Left renal pelvis (tissue), 4 donors: ENCODE measurements around the gene DENND1B. TPM values are rescaled to one million over a fixed set of nuclear protein-coding genes. Genes with fewer than 3 reads are reported as not detected.
A peak's percentile ranks its signal among the peaks of the same experiment; 100 is the strongest.

Experiments used
- DNase-seq, 4 donors: peaks; one replicate each; pipeline ENCODE4 v3.0.0-alpha.2; 2013; ENCODE audit warnings: low read depth in 4 of 4, low spot score in 3 of 4
- polyA plus RNA-seq, 4 donors: library from polyadenylated mRNA; unstranded; fragments of 120-200 nt; gene quantifications; one replicate each; pipeline ENCODE4 v1.2.1, GENCODE V29; 2013; ENCODE audit not compliant: insufficient read length in 4 of 4

DENND1B gene, protein sequence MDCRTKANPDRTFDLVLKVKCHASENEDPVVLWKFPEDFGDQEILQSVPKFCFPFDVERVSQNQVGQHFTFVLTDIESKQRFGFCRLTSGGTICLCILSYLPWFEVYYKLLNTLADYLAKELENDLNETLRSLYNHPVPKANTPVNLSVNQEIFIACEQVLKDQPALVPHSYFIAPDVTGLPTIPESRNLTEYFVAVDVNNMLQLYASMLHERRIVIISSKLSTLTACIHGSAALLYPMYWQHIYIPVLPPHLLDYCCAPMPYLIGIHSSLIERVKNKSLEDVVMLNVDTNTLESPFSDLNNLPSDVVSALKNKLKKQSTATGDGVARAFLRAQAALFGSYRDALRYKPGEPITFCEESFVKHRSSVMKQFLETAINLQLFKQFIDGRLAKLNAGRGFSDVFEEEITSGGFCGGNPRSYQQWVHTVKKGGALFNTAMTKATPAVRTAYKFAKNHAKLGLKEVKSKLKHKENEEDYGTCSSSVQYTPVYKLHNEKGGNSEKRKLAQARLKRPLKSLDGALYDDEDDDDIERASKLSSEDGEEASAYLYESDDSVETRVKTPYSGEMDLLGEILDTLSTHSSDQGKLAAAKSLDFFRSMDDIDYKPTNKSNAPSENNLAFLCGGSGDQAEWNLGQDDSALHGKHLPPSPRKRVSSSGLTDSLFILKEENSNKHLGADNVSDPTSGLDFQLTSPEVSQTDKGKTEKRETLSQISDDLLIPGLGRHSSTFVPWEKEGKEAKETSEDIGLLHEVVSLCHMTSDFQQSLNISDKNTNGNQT
- 10 to 100 TPM in 3 of 4 donors, 1 to 10 TPM in 1; 9.0 to 15.6 (median 12.5) TPM for polyA plus RNA-seq

DNA sequence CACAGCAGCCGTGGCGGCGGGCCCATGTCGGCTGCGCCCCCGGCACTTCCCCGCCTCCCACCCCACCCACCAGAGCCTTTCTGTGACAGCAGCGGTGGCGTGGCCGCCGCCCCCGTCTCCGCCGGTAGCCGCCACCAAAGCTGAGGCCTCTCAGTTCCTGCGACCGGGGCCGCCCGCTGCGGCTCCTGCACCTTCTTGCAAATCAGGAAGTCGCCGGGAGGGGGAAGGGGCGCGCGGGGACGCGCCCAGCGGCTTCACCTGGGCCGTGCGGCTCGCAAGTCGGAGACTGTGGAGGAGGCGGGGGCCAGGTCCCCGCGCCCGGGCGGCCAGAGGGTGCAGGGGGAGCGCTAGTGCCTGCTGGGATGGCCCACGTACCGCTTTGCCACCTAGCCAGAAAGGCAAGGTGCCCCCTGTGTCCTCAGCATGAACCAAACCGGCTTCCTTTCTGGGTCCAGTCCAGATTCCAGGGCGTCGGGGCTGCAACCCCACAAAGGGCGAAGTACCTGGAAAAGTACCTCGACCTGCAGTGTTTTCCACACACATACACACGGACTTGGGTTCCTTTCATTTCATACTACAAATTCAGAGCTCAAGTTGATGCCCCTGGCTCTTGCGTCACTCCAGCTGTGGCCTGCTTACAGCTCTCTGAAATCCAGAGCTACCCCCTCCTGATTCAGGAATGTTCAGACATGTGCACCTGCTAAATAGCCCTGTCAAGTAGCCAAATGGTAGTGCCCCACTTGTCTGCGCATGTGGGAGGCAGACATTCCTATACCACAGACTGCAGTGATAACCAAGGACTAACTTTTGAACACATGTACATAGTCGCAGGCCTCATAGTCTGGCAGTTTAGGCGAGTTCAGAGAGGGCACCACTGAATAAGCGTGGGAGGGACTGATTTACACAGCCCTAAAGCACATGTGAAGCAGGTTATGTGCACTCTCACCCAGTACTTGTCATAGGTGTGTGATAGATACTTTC, at the start of gene DENND1B:
Gene DENND1B, minus strand, starts transcription at position 199 of the 981 bp plus-strand sequence. CDS start 325 bp downstream, outside the sequence.
- DNase-seq = peak; percentile 60 to 66 (median 63)

DNA sequence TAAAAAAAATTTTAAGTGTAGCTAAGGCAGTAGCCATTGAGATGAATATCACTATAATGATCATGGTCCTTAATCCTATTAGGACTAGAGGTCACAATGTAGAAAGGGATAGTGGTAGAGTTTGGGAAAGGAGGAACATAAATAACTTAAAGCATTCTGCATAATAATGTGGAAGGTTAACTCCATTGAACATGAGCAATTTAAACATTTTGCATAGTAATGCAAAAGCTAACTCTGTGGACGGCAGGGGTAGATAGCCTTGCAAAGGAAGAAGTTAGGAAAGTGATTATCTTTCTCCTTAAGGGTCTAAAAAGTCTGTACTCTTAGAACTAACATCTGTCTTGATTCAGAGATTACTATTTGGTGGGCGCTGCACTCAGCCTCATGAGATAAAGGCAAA, 39.0 kb upstream of the DENND1B start:
- DNase-seq = no peak

DNA sequence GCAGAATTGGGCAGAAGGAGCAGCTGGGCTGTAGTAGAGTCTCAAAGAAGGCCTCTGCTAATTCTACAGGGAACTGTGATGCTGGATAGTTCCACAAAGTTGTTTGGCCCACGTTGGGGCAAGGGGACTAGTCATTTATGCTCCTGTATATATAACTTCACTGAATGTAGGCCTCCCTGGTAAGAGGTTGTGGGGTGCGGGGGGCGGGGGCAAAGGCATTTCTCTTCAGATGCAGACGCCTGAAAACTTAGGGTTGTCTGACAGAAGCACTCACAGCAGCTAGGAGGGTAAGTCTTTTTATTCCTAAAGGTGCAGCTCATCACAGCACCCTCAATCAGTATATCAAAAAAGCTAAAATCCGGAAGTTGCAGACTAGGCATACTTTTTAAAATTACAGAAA, 38.5 kb upstream of the DENND1B start:
- DNase-seq = no peak

DNA sequence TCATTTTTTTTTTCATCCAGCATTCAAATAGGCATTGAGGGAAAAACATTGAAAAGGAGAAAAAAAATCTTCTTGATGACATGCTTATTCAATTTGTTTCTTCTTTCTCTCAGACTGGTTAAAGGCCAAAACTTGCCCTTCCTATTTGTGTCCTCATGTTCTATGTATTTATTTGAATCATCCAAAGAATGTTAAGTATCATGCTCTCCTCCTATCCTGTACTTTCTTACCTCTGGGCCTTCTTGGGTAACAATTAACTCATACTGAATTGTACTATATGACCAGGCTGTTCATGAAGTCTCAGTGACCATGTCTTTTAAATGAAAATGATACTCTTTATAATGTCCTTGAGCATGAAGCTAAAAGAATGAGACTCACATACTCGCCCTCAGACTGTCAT, 36.5 kb upstream of the DENND1B start:
- DNase-seq = no peak

DNA sequence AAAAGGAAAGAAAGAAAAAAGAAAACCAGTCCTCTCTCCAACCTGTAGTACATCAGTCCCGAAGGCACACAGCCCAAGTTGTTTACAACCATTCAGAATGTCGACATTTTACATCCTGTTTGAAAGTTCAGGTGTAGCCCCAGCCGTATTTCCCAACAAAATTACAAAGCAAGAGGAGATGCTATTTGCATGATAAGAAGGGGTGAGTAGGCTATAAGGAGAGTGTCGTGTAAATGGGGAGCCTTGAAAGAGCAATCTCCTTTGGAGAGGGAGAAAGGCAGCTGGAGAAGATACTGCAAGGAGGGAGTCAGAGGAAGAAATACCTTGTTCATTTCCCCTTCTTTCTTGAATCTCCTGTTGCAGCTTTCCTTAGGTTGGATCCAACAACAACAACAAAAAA, 35.5 kb upstream of the DENND1B start:
- no peak for DNase-seq

DNA sequence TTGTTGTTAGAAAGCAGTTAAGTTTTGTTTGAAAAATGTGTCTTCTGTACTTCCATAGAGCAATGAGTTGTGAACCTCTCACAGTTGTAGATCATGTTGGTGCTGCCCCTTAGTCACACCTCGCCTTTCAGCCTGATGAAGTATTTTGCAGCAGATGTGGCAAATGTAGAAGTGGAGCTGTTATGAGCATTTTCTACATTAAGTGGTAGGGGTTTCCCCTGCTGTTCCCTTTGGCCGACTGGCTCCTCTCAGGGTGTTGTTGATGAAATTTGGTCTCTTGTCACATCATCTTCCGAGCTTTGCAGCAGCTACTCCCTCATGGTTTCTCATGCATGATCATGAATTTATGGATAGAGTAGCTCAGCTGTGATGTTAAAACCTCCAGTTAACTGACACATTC, 33.6 kb upstream of the DENND1B start:
- no peak for DNase-seq

DNA sequence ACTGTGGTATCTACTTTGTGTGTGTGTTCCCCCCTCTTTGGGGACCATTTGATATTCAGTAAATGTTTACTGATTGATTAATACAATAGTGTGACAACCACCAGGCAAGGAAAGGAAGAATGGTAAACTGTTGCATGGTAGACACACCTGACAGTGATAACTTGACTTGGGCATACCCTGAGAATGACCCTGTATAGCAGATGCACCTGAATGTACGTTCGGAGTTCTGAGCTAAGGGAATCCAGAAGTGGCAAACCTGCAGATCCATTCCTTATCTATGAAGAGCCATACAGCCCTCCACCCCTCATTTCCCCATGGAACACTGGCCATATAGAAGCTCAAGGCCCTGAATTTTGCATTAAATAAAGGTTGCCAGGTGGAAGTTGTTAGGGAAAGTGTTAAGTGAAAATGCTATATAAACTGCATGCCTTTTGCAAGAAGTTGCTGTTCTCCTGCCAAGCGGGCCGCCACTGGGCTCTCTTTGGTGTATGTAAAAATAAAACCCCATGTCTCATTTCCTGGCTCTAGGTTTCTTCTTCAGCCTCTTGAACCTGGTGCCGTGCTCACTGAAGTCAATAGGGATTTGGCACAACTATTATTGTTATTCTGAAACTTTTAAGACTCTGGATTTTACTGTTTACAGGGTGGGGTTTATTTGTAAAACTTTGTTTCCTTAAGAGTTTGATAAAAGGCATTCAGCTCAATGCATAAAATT, 32.6 kb upstream of the DENND1B start:
- DNase-seq = no peak

DNA sequence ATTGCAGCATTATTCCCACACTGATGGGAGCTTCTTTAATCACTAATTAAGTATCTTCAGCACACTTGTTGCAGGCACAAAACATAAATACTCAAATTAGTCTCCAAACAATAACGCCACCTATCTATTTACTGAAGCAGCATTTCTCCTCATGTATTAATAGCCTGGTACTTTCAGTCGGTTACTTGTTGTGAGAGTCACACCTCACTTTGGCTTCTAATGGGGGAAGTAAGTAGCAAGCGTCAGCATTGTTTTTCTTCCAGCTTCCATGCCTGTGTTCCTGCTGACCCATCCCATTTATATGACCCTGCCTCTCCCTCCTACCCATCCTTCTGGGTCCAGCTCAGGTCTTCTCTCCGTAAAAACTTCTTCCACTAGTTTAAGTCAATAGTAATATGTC, 31.9 kb upstream of the DENND1B start:
- DNase-seq = no peak

DNA sequence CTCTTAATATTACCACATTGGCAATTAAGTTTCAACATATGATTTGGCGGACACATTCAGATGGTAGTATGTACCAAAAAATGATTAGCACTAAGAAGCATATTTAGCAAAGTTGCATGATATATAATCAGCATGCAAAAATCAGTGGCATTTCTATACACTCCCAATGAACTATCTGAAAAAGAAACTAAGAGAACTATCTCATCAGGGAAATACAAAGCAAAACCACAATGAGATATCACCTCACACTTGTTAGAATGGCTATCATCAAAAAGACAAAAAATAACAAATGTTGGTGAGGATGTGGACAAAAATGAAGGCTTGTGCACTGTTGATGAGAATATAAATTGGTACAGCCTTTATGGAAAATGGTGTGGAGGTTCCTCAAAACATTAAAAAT, 31.4 kb upstream of the DENND1B start:
- no peak for DNase-seq

DNA sequence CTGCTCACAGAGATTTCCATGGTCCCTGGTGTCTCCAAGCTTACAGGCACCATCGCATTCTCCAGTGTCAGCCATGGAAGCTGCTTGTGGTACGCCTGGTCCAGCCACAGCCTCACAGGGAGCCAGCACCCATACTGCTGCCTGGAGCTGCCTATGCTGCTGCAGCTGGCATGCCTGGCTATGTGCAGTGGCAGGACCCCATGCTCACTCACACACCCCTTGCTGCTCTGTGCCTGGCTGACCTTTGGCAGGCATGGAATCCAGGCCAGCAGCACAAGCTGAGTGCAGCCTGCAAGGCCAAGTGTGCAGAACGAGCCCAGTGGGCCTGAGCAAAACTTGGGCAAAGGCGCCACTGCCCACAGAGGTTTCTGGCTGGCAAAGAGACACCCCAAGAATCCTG, 26.4 kb upstream of the DENND1B start:
- DNase-seq = no peak

DNA sequence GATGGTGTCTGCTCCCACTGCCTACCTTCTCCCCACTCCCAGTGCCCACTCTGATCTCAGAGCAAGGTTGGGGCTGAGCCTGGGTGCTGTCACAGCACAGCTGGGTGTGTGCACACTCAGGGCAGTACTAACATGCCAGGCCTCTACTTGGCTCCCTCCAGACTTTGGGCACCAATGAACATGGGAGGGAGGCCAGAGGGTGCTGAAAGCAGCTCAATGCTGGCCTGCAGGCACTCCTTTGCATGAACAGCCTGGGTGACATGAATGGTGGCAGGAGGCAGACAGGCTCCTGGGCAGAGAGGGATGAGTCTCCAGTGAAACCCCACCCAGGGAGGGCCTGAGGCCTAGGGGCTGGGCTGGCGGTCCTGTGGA, 25.8 kb upstream of the DENND1B start:
- no peak for DNase-seq

DNA sequence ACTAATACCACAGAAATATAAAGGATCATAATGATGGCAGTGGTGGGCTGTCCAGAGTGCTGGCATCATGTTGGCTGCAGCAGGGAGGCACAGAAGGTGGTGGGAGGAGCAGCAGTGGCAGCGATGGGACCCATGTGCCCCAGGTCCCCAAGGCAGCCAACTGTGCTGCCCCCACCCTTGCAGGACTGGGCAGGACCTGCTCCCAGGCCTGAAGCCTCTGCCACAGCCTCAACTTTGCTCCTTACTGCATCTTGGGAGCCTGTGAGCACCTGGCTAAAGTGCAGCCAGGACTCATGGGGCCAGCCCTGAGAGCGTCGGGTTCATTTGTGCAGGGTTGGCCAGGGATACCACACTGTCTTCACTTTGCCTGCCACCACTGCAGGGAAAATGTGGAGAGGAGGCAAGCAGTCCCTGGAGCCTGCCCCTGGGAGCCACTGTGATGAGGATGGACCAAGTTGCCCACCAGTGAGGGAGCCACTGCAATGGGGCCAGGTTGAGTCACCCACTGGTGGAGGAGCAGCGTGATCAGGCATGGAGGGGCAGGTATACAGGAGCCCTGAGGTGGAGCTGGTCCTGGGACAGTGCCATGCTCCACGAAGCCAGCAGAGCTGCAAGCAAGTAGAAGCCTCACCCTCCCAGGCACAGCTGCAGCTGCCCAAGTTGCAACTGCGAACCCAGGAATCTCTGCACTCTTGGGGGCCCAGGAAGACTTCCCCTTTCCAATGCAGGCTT, 25.3 kb upstream of the DENND1B start:
- no peak for DNase-seq

DNA sequence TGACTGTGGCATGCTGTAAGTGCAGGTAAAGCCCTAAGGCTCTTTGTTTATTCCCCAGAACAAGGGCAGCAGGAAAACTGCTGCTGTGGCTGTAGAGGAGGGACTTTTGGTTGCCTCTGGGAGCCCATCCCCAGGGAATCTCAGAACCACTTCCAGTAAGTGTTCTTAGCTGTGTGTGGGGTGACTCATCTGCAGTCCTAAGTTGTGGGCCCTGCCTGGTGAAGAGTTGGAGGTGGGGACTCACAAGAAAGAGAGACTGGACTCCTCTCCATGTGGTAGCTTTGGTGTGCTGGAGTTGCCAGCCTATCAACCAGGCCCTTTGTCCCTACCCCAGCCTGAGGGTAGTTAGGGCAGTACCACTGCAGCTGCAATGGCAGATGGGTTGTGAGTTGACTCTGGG, 24.0 kb upstream of the DENND1B start:
- no peak for DNase-seq

DNA sequence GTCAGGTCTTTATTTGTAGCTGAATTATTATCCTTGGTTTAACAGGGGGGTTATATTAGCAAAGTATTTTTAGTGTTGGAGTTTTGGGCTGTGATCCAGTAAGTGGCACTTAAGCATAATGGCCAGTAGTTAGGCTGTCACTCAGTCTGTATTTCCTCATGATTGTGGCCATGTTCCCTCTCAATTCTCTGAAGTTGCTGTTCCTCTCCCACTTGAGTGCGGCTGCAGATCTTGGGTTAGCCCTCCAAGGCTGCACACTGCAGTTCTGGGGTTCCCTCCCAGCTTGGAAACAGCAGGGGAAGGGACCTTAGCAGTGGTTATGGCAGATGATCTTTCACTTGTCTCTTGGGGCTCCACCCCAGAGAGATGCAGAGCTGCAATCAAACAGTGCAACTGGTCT, 23.2 kb upstream of the DENND1B start:
- DNase-seq = no peak

DNA sequence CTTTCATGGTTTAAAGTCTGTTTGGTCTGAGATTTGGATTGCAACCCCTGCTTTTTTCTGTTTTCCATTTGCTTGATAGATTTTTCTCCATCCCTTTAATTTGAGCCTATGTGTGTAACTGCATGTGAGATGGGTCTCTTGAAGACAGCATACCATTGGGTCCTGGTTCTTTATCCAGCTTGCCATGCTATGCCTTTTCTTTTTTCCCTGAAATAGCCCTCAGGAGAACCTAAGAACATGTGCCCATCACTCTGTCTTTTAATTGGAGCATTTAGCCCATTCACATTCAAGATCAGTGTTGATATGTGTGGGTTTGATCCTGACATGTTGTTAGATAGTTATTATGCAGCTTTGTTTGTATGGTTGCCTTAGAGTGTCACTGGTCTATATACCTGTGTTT, 21.7 kb upstream of the DENND1B start:
- DNase-seq = no peak

DNA sequence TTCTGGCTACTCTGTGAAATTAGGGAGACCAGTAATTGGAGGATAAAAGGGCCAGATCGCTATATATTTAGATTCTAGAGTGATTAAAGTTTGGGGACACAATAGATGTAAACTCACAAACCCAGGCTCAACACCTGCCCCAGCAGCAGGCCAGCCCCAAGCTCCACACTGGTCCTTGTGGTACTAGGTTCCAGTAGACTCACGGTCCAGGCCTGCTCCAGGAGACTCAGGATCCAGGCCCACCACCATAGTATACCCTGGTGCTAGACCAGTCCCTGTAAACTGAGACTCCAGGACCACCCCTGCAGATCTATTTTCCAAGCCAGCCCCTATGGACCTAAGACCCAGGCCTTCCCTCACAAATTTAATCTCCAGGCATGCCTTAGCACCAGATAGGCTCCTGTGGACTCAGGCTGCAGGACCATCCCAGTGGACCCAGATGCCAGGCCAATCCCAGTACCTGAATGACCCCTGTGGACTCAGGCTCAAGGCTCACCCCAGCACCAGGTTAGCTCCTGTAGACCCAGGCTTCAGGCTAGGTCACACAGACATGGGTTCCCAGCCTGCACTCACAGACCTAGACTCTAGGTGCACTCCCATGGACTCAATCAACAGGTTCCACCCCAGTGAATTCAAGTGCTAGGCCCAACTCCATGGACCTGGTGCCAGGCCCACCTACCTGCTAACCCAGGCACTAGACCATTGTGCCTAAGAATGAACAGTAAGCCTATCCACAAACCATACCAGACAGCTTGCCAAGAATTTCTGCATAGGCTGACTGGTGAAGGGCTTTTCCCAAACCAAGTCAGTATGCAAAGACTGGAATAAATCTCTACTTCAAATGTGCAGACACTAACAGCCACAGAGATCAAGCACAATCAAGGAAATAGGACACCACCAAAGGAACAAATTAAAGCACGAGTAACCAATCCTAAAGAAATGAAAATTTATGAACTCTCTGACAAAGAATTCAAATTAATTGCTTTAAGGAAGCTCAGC, 13.8 kb upstream of the DENND1B start:
- DNase-seq = no peak

DNA sequence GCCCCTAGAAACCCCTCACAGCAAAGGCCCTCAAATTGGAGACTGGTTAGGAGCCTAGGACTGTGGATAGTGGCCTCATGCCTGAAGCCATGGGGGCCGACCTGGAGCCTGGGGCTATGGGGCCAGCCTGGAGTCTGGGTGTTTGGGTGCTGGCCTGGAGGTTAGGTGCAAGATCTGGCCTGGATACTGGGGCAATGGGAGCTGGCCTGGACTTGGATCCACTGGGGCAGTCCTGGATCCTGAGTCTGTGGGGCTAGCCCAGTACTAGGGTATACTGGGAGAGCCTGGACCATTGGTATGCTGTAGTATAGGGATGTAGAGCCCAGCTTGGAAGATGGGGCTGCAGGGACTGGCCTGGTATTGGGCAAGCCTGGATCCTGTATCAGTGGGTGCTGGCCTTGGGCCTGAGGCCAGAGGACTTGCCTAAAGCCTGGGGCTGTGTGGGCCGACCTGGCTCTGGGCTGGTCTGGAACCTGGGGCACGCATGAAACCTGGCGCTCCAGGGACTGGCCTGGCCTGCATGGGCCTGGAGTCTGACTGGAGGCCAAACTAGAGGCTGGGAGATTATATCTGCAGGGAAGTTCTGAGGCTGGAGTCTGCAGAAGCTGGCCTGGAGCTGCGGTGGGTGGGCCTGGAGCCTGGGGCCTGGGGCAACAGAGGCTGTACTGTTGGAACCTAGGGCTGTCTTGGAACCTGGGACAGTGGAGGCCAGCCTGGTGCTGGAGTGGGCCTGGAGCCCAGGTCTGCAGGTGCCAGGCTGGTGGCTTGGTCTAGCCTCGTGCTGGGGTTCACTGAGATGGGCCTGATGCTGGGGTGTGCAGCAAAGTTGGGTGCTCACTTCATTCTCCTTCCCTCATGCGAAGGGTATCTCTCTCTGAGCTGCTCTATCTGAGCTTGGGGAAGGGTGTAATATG, 12.6 kb upstream of the DENND1B start:
- no peak for DNase-seq
